Coronary artery (tissue), 2 donors: Measurements from ENCODE around the gene RTL10.

ENCODE experiments used
- DNase-seq: peaks from one replicate; pipeline ENCODE4 v3.0.0-alpha.2; 2017; ENCODE audit warnings: low spot score
- H3K27ac ChIP-seq, 2 donors: fragments of 200-600 bp; sonication (generic); one replicate each; pipeline ENCODE4 v1.5.1; 2016 to 2019
- H3K4me3 ChIP-seq: fragments of 200-600 bp; sonication (generic); 2 replicates; pipeline ENCODE4 v1.5.1; 2016; ENCODE audit warnings: mild to moderate bottlenecking, moderate library complexity
- CTCF ChIP-seq: fragments of 200-600 bp; sonication (generic); IDR thresholded peaks from one replicate; pipeline ENCODE4 v1.5.1; 2019; ENCODE audit warnings: antibody characterized with exemption

The RTL10 gene

DNA sequence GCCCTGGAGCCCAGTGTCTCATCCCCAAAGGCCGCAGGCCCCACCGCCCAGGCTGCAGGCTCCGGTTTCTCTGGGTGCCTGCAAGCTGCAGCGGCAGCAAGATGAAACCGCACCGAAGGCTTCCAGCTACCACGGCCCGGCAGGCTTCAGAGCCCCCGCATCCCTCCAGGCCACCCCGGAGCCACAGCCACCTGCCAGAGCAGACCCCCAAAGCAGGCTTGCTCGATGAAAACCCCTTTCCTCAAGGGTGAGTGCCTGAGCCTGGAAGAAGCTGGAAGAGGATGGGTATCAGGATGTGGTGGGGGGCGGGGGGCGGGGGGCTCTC, 24.5 kb upstream of the RTL10 start:
- DNase-seq: peak; percentile 66
- TF ChIP-seq CTCF: no peak

GRCh38 chr22:19878461-19879245, 24.0 kb upstream of the RTL10 start:
- Histone ChIP-seq H3K27ac (no peak overlapping the region), H3K4me3 (no peak overlapping the region)
- TF ChIP-seq CTCF: no peak
- peak; percentile 66 for DNase-seq

More for the DNA sequence above, 24.5 kb upstream of the RTL10 start:
- H3K27ac ChIP-seq: no peak overlapping the region
- H3K4me3 ChIP-seq: no peak overlapping the region

DNA sequence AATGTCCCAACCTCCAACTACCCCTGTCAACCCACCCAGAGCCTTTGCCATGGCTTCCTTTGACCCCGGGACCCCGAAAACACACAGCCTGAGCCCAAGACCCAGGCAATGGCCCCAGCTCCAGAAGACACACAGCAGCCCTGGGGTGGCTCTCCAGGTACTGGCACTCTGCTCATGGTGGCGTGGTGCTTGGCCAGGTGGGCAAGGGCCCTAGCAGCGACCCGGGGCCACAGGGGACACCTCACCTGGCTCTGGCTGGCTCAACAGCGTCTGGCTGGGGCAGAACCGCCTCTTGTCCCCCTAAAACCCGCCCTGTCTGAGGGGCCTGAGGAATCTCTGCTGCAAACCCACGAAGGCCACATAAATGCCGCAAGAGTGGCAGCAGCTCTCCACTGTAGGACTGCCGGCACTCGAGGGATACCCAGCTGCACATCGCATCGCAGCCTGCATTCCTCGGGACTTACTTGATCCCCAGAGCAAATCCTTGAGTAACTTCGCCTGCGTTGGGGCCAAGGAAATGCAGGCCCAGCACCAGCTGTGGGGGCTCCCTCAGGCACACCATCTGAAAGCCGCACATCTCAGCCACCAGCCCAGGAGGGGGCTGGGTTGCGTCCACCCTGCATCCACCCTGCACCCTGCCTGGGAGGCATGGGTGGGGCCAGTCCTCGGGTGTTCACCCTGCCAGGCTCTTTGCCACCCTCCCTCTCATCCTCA, 23.1 kb upstream of the RTL10 start:
- H3K27ac ChIP-seq: no peak overlapping the region
- TF ChIP-seq CTCF: no peak
- DNase-seq: peak; percentile 71
- no peak overlapping the region for H3K4me3 ChIP-seq

GRCh38 chr22:19876941-19877625, 22.4 kb upstream of the RTL10 start:
- Histone ChIP-seq H3K27ac (no peak overlapping the region), H3K4me3 (no peak overlapping the region)
- no peak for TF ChIP-seq CTCF
- DNase-seq: peak; percentile 71

DNA sequence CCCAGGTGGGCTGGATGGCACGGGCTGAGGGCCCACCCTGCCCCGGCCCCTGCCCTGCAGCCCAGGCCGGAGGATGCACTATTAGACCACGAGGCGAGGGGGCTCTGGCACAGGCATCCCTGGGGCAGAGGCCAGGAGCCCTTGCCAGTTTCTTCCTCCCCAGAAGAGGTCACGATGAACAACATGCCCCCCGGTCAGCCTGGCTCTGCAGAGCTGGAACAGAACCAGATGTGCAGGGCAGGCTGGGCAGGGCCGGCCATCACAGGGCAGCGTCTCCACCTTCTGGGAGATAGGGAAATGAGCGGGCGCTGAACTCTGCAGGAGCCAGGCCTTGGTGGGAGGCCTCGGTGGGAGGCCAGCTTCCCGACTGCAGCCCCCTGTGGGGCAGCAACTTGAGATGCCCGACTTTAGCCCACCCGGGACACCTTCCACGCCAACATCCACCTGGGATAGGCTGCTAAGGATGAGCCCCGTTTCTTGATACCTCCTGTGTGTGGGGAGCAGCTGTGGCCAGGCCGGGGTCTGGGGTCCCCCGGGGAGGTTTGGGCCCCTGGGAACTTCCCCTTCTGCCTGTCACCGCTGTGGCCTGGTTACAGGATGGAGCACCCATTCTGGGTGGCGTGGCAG, 21.8 kb upstream of the RTL10 start:
- no peak overlapping the region for H3K4me3 ChIP-seq
- H3K27ac ChIP-seq: no peak overlapping the region
- no peak for DNase-seq
- TF ChIP-seq CTCF: no peak

- H3K4me3 ChIP-seq: no peak overlapping the region
- H3K27ac ChIP-seq: no peak overlapping the region
- TF ChIP-seq CTCF: no peak
- DNase-seq: no peak
Measured at GRCh38 chr22:19875531-19876313, 21.0 kb upstream of the RTL10 start.
